Left lung (tissue), 10 donors: ENCODE results near the gene CFAP100. TPM values are rescaled to one million over a fixed set of nuclear protein-coding genes. Genes with fewer than 3 reads are reported as not detected.

ENCODE experiments used
- ATAC-seq: fragments of 200-7000 bp; cut with Tn5 transposase; one replicate; pipeline ENCODE4 v1.9.1; 2020; ENCODE audit warnings: moderate library complexity
- DNase-seq, 4 donors: peaks; one replicate each; pipeline ENCODE4 v3.0.0-alpha.2; 2013 to 2020
- H3K27ac ChIP-seq, 2 donors: fragments of 200-600 bp; sonication (generic) in 1 of 2; one replicate each; pipeline versions ENCODE4 v1.5.0 to v1.8.0; 2020 to 2021
- H3K27me3 ChIP-seq, 2 donors: fragments of 200-600 bp; sonication (generic) in 1 of 2; one replicate each; pipeline versions ENCODE4 v1.5.0 to v1.8.0; 2020 to 2021
- H3K36me3 ChIP-seq, 2 donors: fragments of 200-600 bp; sonication (generic) in 1 of 2; one replicate each; pipeline versions ENCODE4 v1.5.0 to v1.8.0; 2020 to 2021
- H3K4me1 ChIP-seq, 2 donors: fragments of 200-600 bp; one replicate each; pipeline ENCODE4 v1.8.0; 2021
- H3K4me3 ChIP-seq, 2 donors: fragments of 200-600 bp; sonication (generic) in 1 of 2; one replicate each; pipeline versions ENCODE4 v1.5.0 to v1.8.0; 2020 to 2021; ENCODE audit warnings: mild to moderate bottlenecking in 1 of 2
- H3K9me3 ChIP-seq, 2 donors: fragments of 200-600 bp; sonication (generic) in 1 of 2; one replicate each; pipeline versions ENCODE4 v1.5.0 to v1.8.0; 2020 to 2021
- intact Hi-C, 2 donors: fragments of 100-400 bp; cut with DNase I; formaldehyde crosslinking; loops; one replicate each; pipeline versions ENCODE4 v1.11.2 to v1.14.2; 2022
- polyA plus RNA-seq, 6 donors: library from polyadenylated mRNA; unstranded; fragments of 120-200 nt; gene quantifications; one replicate each; pipeline ENCODE4 v1.2.1, GENCODE V29; 2013; ENCODE audit not compliant: insufficient read length in 6 of 6
- total RNA-seq, 2 donors: library from RNA; stranded (reverse); fragmentation: NEBNext Ultra II Directional; extraction: Animal tissue kit (Norgen Biotek cat#: 25700); gene quantifications; one replicate each; pipeline ENCODE4 v1.2.1, GENCODE V29; 2021
- TF ChIP-seq, protein P1 (sequence below), 2 donors: fragments of 200-600 bp; sonication (generic) in 1 of 2; IDR thresholded peaks; one replicate each; pipeline versions ENCODE4 v1.5.0 to v1.8.0; 2021; ENCODE audit warnings: antibody characterized with exemption in 2 of 2
- donor health status: DM: no; HTN: yes; CAD: no.
- donor health status: DM: no; HTN: no; CAD: no.

CFAP100 gene
- total and polyA plus RNA-seq, 8 donors: 1.0 to 8.2 (median 6.1) TPM; not detected in 1

DNA sequence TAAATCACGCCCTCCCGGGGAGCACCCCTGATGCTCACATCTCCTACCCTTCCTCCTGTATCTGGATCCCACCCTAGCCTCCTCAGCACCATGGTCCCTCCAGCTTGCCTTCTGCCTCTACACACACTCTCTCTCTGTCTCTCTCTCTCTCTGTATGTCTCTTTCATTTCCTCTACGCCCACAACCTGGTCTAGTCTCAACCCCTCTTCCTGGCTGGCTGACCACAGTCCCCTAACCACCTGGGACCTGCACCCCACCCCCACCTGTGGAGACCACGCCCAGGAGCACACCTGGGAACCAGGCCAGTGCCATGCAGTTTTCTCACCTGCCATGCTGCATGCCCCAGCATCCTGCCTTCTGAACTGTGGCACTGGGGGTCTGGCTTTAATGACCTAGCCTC is 4.0 kb upstream of the CFAP100 start:
- DNase-seq (peak in 1 of 4 donors; percentile 19), ATAC-seq (no peak)
- H3K4me1 ChIP-seq: peaks cover 6 to 21% of the 10 kb centered on the region in 2 donors
- intact Hi-C loops: loop anchor here in 1 of 2 donors (5.0 kb wide), 2 partner anchors 133 to 258 kb away; no protein-coding TSS in a partner anchor
- TF ChIP-seq, protein P1, sequence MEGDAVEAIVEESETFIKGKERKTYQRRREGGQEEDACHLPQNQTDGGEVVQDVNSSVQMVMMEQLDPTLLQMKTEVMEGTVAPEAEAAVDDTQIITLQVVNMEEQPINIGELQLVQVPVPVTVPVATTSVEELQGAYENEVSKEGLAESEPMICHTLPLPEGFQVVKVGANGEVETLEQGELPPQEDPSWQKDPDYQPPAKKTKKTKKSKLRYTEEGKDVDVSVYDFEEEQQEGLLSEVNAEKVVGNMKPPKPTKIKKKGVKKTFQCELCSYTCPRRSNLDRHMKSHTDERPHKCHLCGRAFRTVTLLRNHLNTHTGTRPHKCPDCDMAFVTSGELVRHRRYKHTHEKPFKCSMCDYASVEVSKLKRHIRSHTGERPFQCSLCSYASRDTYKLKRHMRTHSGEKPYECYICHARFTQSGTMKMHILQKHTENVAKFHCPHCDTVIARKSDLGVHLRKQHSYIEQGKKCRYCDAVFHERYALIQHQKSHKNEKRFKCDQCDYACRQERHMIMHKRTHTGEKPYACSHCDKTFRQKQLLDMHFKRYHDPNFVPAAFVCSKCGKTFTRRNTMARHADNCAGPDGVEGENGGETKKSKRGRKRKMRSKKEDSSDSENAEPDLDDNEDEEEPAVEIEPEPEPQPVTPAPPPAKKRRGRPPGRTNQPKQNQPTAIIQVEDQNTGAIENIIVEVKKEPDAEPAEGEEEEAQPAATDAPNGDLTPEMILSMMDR (IDR thresholded peaks at IDR 0.05): no peak
- peaks cover 10 to 59% of the 10 kb centered on the region in 2 donors for H3K27me3 ChIP-seq
- H3K9me3 ChIP-seq: no peaks in the 10 kb centered on the region
- H3K36me3 ChIP-seq: no peaks in the 10 kb centered on the region
- H3K4me3 ChIP-seq: no peak overlapping the region
- no peak overlapping the region for H3K27ac ChIP-seq

DNA sequence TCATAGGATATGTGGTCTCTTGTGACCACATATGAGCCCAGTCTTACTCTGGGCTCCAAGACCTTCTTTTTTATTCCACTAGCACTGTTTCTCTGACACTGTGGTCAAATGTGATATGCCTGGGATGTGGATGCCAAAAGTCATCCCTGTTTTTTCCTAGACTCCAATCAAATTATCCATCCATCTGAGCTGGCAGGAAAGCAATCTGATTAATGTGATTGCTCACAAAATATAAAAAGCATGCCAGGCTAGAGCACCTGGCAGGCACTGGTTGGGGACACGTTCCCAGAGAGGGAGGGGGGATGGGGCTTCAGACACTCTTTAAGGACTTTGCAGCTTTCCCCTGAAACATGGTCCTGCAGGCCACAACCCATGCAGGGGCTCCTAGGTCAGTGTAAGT is 3.1 kb upstream of the CFAP100 start:
- Histone ChIP-seq H3K4me3 (no peak overlapping the region), H3K27me3 (peaks cover 10 to 66% of the 10 kb centered on the region in 2 donors), H3K36me3 (no peaks in the 10 kb centered on the region), H3K9me3 (no peaks in the 10 kb centered on the region), H3K4me1 (peaks cover 6 to 21% of the 10 kb centered on the region in 2 donors), H3K27ac (no peak overlapping the region)
- DNase-seq (peak in 1 of 4 donors; percentile 7), ATAC-seq (no peak)
- TF ChIP-seq, protein P1 (IDR thresholded peaks at IDR 0.05): no peak
- intact Hi-C loops: loop anchor here in 1 of 2 donors (5.0 kb wide), 2 partner anchors 134 to 259 kb away; no protein-coding TSS in a partner anchor

DNA sequence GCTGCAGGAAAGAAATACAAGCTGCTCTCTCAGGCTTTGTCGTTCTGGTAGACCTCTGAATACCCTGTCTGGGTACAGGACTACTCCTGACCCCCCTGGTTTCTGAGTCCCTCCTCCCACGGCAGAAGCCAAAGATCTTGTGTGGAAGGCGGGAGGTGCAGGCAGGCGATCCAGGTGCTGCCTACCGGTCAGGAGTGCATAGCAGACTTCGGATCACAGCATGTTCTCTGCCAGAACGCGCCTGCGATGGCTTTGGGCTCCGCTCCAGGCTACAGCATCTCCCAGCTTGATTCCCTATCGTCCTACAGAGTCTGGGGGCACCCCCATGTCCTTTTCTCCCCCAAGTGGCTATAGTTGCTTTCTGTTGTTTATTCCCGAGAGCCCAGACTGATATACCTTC is 2.5 kb upstream of the CFAP100 start:
- no peaks in the 10 kb centered on the region for H3K36me3 ChIP-seq
- H3K27me3 ChIP-seq: peaks cover 10 to 66% of the 10 kb centered on the region in 2 donors
- TF ChIP-seq, protein P1 (IDR thresholded peaks at IDR 0.05): no peak
- peaks cover 6 to 21% of the 10 kb centered on the region in 2 donors for H3K4me1 ChIP-seq
- intact Hi-C loops: loop anchor here in 1 of 2 donors (5.0 kb wide), 2 partner anchors 135 to 260 kb away; no protein-coding TSS in a partner anchor
- DNase-seq (no peak), ATAC-seq (no peak)
- no peak overlapping the region for H3K4me3 ChIP-seq
- H3K9me3 ChIP-seq: no peaks in the 10 kb centered on the region
- H3K27ac ChIP-seq: no peak overlapping the region

DNA sequence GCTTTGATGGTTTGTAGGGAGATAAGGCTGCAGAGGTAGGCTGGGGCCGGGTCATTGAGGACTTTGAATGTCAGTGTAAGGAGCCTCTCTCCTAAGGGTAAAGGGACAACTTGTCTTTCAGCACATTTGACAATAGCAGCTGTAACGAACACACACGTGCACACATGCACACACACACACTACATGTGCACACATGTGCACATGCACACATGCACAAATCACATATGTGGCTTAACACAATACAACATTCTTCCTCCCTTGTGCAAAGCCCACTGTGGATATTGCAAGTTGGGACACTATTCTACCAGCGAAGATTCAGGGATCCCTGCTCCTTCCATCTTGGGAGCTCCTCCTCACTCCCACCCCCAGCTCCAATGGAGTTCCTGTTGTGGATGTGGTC is 1.1 kb upstream of the CFAP100 start:
- TF ChIP-seq, protein P1 (IDR thresholded peaks at IDR 0.05): no peak
- no peaks in the 10 kb centered on the region for H3K36me3 ChIP-seq
- H3K4me1 ChIP-seq: peaks cover 6 to 21% of the 10 kb centered on the region in 2 donors
- no peak overlapping the region for H3K27ac ChIP-seq
- no peaks in the 10 kb centered on the region for H3K9me3 ChIP-seq
- DNase-seq: peak in 1 of 4 donors; percentile 5
- H3K27me3 ChIP-seq: peaks cover 10 to 66% of the 10 kb centered on the region in 2 donors
- no peak for ATAC-seq
- no peak overlapping the region for H3K4me3 ChIP-seq
- intact Hi-C loops: loop anchor here in 1 of 2 donors (5.0 kb wide), 2 partner anchors 136 to 261 kb away; no protein-coding TSS in a partner anchor

DNA sequence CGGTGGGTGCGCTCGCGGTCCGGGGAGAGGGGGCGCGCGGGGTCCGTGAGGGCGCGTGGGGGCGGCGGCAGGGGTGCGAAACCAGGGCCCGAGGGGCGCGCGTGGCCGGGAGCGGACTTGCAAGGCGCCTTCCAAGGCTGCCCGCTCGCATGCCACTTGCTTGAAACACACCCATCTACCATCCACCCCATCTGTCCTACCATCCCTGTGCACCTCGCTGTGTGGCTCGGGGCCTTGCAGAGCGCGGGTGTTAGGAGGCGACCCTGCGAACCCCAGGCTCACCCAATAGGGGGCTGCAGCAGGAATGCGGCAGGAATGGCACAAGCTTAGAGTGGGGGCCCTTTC is 240 bp downstream of the CFAP100 start:
- H3K36me3 ChIP-seq: no peaks in the 10 kb centered on the region
- peak overlapping the region in 1 of 2 donors; percentile 11 for H3K4me3 ChIP-seq
- peak; percentile 12 for ATAC-seq
- intact Hi-C loops: loop anchor here in 1 of 2 donors (5.0 kb wide), 2 partner anchors 138 to 263 kb away; no protein-coding TSS in a partner anchor
- peaks cover 0 to 8% of the 10 kb centered on the region in 2 donors for H3K4me1 ChIP-seq
- peaks cover 0 to 3% of the 10 kb centered on the region in 2 donors for H3K9me3 ChIP-seq
- peak in 1 of 4 donors; percentile 29 for DNase-seq
- peaks cover 10 to 55% of the 10 kb centered on the region in 2 donors for H3K27me3 ChIP-seq
- no peak overlapping the region for H3K27ac ChIP-seq
- TF ChIP-seq, protein P1 (IDR thresholded peaks at IDR 0.05): no peak
